OCI-LY7 (cell line): ENCODE results near the gene GPD2. TPM values are rescaled to one million over a fixed set of nuclear protein-coding genes. Genes with fewer than 3 reads are reported as not detected.

Experiments used
- BruUV-seq: library from RNA; stranded (reverse); fragments of 400-500 nt; replicated peaks from 2 replicates; lab custom pipeline; 2021; lab: Mats Ljungman, UMichigan
- CTCF ChIA-PET: fragments of 300-600 bp; sonication (Branson Sonifier 250); formaldehyde crosslinking; loops from one replicate; lab custom pipeline; 2022; ENCODE audit warnings: antibody characterized with exemption; ENCODE audit not compliant: unreplicated experiment; lab: Charles Lee
- POLR2A ChIA-PET: fragments of 300-600 bp; sonication (Branson Sonifier 250); formaldehyde crosslinking; loops from one replicate; lab custom pipeline; 2022; ENCODE audit warnings: antibody characterized with exemption; lab: Charles Lee
- DNase-seq: peaks from one replicate; pipeline ENCODE4 v3.0.0-alpha.2; 2015; ENCODE audit warnings: low spot score
- H2AFZ ChIP-seq: fragments of 200-600 bp; sonication (generic), shearing (Covaris generic); 2 replicates; pipeline ENCODE4 v1.6.1; 2014; ENCODE audit warnings: mild to moderate bottlenecking, antibody characterized with exemption, low read length, moderate library complexity
- H3K27ac ChIP-seq: fragments of 200-600 bp; sonication (generic); 2 replicates; pipeline ENCODE4 v1.5.1; 2014; ENCODE audit warnings: mixed run types, low read depth, mild to moderate bottlenecking, moderate library complexity, low read length, inconsistent platforms; ENCODE audit not compliant: poor library complexity, severe bottlenecking
- H3K36me3 ChIP-seq: fragments of 200-600 bp; sonication (generic); 2 replicates; pipeline ENCODE4 v1.6.1; 2014; ENCODE audit warnings: mild to moderate bottlenecking, antibody characterized with exemption, low read length, moderate library complexity, mixed read lengths; ENCODE audit not compliant: insufficient read depth
- H3K4me1 ChIP-seq: fragments of 200-600 bp; sonication (generic); 2 replicates; pipeline ENCODE4 v1.5.1; 2014; ENCODE audit warnings: mild to moderate bottlenecking, low read length; ENCODE audit not compliant: insufficient read depth, poor library complexity, severe bottlenecking
- H3K4me2 ChIP-seq: fragments of 200-600 bp; sonication (generic); 2 replicates; pipeline ENCODE4 v1.6.1; 2014; ENCODE audit warnings: mild to moderate bottlenecking, low read length
- H3K4me3 ChIP-seq: fragments of 200-600 bp; sonication (generic); 2 replicates; pipeline ENCODE4 v1.5.1; 2014; ENCODE audit warnings: mild to moderate bottlenecking, low read depth, low read length; ENCODE audit not compliant: poor library complexity, severe bottlenecking
- H3K79me2 ChIP-seq: fragments of 200-600 bp; sonication (generic); 2 replicates; pipeline ENCODE4 v1.6.1; 2016; ENCODE audit warnings: low read depth, mild to moderate bottlenecking, low read length, moderate library complexity, mixed read lengths; ENCODE audit not compliant: insufficient read depth
- H3K9me2 ChIP-seq: fragments of 200-600 bp; sonication (generic); 2 replicates; pipeline ENCODE4 v1.6.1; 2016; ENCODE audit warnings: mild to moderate bottlenecking, low read length, mixed read lengths; ENCODE audit not compliant: insufficient read depth
- H3K9me3 ChIP-seq: fragments of 200-600 bp; sonication (generic); 2 replicates; pipeline ENCODE4 v1.6.1; 2014; ENCODE audit warnings: mild to moderate bottlenecking, mixed run types, low read length, mixed read lengths
- H4K20me1 ChIP-seq: fragments of 200-600 bp; sonication (generic); 2 replicates; pipeline ENCODE4 v1.6.1; 2014; ENCODE audit warnings: mild to moderate bottlenecking, antibody characterized with exemption, low read length, moderate library complexity, mixed read lengths; ENCODE audit not compliant: insufficient read depth
- EZH2phosphoT487 ChIP-seq: fragments of 200-600 bp; sonication (generic); IDR thresholded peaks from 2 replicates; pipeline ENCODE4 v1.6.1; 2018; ENCODE audit warnings: low read depth, borderline replicate concordance, mild to moderate bottlenecking, mixed run types, antibody characterized with exemption, low read length, moderate library complexity, mixed read lengths
- intact Hi-C: fragments of 100-400 bp; cut with micrococcal nuclease; formaldehyde crosslinking; loops from one replicate; pipeline ENCODE4 v1.10.0; 2022; ENCODE audit not compliant: unreplicated experiment
- total RNA-seq, 2 experiments: library from RNA; depleted of rRNA in 1 of 2; stranded (reverse); fragments of >200 nt in 1 of 2; shearing (Covaris generic) in 1 of 2; gene quantifications; 2 replicates each; pipeline ENCODE4 v1.2.3, GENCODE V29; 2014 to 2022
- TF ChIP-seq, protein P1 (sequence below): fragments of 200-600 bp; sonication (generic); conservative IDR thresholded peaks from 2 replicates; pipeline ENCODE4 v1.5.1; 2014; ENCODE audit warnings: mild to moderate bottlenecking, antibody characterized with exemption, low read length, moderate library complexity, mixed read lengths

GPD2 gene
- total RNA-seq, 2 experiments from 2014 or later, result 6.6 to 20.2 TPM

DNA sequence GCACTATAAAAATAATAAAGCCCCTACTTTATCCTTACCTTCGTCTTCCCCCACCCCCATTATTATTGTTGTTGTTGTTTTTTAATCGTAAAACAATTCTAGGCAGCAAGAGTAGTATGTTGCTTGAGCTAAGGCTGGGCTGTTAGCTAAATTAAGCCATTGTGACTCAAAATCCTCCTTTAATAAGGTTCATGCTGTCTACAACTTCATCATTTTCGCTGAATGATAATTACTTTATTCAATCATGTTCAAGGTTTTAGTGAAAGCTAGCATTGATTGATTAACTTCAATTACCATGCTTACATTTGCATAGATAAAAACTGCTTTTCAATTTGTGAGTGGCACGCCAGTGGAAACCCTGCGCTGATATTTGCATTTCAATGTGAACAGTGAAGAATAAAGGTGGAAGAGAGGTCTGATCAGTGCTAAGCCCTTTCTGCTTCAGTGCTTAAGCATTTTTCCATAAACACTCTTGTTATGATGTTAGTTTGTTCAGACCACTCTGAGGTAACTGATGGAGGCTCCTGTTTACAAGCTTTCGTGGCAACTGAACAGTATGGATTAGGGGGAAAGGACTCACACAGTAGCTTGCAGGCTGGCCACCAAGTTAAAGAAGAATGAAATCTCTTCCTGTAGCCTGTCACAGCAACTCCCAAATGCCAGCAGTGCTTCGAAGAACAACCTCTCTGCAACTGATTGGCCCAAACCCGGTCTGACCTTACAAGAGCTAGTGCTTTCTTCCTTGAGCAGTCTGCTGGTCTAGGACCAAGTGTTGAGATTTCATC is 156.8 kb downstream of the GPD2 start:
- Histone ChIP-seq H3K4me2 (no peak overlapping the region), H3K27ac (no peak overlapping the region), H3K4me1 (no peaks in the 10 kb centered on the region), H2AFZ (no peak overlapping the region), H3K36me3 (no peaks in the 10 kb centered on the region), H3K4me3 (no peak overlapping the region), H4K20me1 (no peaks in the 10 kb centered on the region), H3K9me3 (no peaks in the 10 kb centered on the region), H3K79me2 (no peaks in the 10 kb centered on the region), H3K9me2 (no peaks in the 10 kb centered on the region)
- BruUV-seq, result no TSS peak
- DNase-seq, result no peak
- CTCF ChIA-PET, result no interaction called here
- TF ChIP-seq EZH2phosphoT487, result no peak
- TF ChIP-seq, protein P1, sequence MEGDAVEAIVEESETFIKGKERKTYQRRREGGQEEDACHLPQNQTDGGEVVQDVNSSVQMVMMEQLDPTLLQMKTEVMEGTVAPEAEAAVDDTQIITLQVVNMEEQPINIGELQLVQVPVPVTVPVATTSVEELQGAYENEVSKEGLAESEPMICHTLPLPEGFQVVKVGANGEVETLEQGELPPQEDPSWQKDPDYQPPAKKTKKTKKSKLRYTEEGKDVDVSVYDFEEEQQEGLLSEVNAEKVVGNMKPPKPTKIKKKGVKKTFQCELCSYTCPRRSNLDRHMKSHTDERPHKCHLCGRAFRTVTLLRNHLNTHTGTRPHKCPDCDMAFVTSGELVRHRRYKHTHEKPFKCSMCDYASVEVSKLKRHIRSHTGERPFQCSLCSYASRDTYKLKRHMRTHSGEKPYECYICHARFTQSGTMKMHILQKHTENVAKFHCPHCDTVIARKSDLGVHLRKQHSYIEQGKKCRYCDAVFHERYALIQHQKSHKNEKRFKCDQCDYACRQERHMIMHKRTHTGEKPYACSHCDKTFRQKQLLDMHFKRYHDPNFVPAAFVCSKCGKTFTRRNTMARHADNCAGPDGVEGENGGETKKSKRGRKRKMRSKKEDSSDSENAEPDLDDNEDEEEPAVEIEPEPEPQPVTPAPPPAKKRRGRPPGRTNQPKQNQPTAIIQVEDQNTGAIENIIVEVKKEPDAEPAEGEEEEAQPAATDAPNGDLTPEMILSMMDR, result no peak
- intact Hi-C loops, result no loop called here
- POLR2A ChIA-PET, result interaction anchor here (0.7 kb wide), 1 partner anchor 54 kb away, joined by 5 read pairs; no protein-coding TSS in a partner anchor

DNA sequence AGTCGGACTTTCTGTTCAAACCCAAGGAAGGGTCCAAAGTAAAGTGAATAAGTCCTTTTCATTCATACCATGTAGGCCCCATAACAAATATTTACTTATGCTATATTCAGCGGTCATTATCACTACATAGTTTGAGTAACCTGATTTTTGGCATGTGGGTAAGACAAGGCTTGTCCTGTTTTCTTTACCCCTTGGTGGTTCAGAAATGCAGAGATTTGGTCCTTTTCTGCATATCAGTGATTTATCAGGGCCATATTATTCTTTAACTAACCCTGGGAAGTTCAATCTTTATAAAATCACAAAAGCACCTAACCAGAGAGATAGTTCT is 157.4 kb downstream of the GPD2 start:
- Histone ChIP-seq H3K9me3 (no peaks in the 10 kb centered on the region), H4K20me1 (no peaks in the 10 kb centered on the region), H3K4me1 (no peaks in the 10 kb centered on the region), H3K4me3 (no peak overlapping the region), H3K9me2 (no peaks in the 10 kb centered on the region), H3K4me2 (no peak overlapping the region), H3K79me2 (no peaks in the 10 kb centered on the region), H3K27ac (no peak overlapping the region), H3K36me3 (no peaks in the 10 kb centered on the region), H2AFZ (no peak overlapping the region)
- intact Hi-C loops, result no loop called here
- TF ChIP-seq, protein P1, result no peak
- TF ChIP-seq EZH2phosphoT487, result no peak
- BruUV-seq, result no TSS peak
- DNase-seq, result no peak
- ChIA-PET POLR2A (no interaction called here), CTCF (no interaction called here)

DNA sequence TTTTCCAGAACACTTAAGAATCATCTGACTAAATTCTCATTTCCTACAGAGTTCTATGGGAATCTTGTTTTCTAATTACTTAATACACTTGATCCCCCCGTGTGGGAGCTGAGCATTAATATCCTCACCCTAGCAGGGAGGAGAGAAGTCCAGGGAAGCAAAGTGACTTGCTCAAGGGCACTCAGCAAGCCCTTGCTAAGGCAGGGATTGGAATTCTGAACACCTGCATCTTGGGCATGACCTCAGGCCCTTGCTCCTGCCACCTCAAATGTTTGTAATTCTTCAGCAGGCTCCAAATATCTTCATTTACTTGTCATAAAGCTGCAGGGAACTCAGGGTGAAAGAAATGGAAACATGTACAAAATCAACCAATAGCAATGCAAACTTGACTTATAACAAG is 162.4 kb downstream of the GPD2 start:
- Histone ChIP-seq H3K4me2 (no peak overlapping the region), H3K4me1 (no peaks in the 10 kb centered on the region), H3K36me3 (no peaks in the 10 kb centered on the region), H3K9me3 (no peaks in the 10 kb centered on the region), H2AFZ (no peak overlapping the region), H4K20me1 (no peaks in the 10 kb centered on the region), H3K27ac (no peak overlapping the region), H3K79me2 (no peaks in the 10 kb centered on the region), H3K4me3 (no peak overlapping the region), H3K9me2 (no peaks in the 10 kb centered on the region)
- intact Hi-C loops, result no loop called here
- ChIA-PET POLR2A (interaction anchor here (0.6 to 0.7 kb wide), 2 partner anchors 10 to 455 kb away, joined by 3 read pairs; no protein-coding TSS in a partner anchor), CTCF (no interaction called here)
- no peak for TF ChIP-seq EZH2phosphoT487
- TF ChIP-seq, protein P1, result no peak
- no peak for DNase-seq
- BruUV-seq, result no TSS peak
